Activated CD4-positive, alpha-beta memory T cell treated with anti-CD3 and anti-CD28 coated beads, Interleukin-2, amount 10 ng/mL, durations not matched to agents 7 days and 5 days (primary cell): ENCODE results near the gene GABBR2. TPM values are rescaled to one million over a fixed set of nuclear protein-coding genes. Genes with fewer than 3 reads are reported as not detected.

Source experiments
- CTCF ChIA-PET: fragments of 350-600 bp; sonication (Branson Sonifier 250); formaldehyde crosslinking; loops from one replicate; lab custom pipeline; 2021; ENCODE audit warnings: antibody characterized with exemption, inconsistent platforms; lab: Charles Lee
- POLR2A ChIA-PET: fragments of 350-600 bp; sonication (Branson Sonifier 250); formaldehyde crosslinking; loops from one replicate; lab custom pipeline; 2021; ENCODE audit warnings: antibody characterized with exemption; lab: Charles Lee
- DNase-seq: peaks from one replicate; pipeline ENCODE4 v3.0.0-alpha.2; 2020
- H3K27ac Mint-ChIP-seq: one replicate; pipeline ENCODE4 v1.8.0; 2021; ENCODE audit warnings: mild to moderate bottlenecking, mixed read lengths
- H3K27me3 Mint-ChIP-seq: one replicate; pipeline ENCODE4 v1.8.0; 2021; ENCODE audit warnings: mixed read lengths
- H3K36me3 Mint-ChIP-seq: one replicate; pipeline ENCODE4 v1.8.0; 2021; ENCODE audit warnings: low read depth, mixed read lengths
- H3K4me1 Mint-ChIP-seq: one replicate; pipeline ENCODE4 v1.8.0; 2021; ENCODE audit warnings: mixed read lengths
- H3K4me3 Mint-ChIP-seq: one replicate; pipeline ENCODE4 v1.8.0; 2021; ENCODE audit warnings: mild to moderate bottlenecking, mixed read lengths
- H3K9me3 Mint-ChIP-seq: one replicate; pipeline ENCODE4 v1.8.0; 2021; ENCODE audit warnings: mixed read lengths
- total RNA-seq, 2 experiments: library from RNA; stranded (reverse); gene quantifications; one replicate each; pipeline ENCODE4 v1.2.3, GENCODE V29; 2021

Gene GABBR2
- total RNA-seq, 2 experiments from 2014 or later = not detected

- no peak overlapping the region for H3K4me3 Mint-ChIP-seq
- peaks cover 3% of the 10 kb centered on the region for H3K4me1 Mint-ChIP-seq
- H3K27me3 Mint-ChIP-seq = peaks cover 62% of the 10 kb centered on the region
- DNase-seq = no peak
- no peaks in the 10 kb centered on the region for H3K9me3 Mint-ChIP-seq
- ChIA-PET POLR2A (no interaction called here), CTCF (no interaction called here)
- no peak overlapping the region for H3K27ac Mint-ChIP-seq
- H3K36me3 Mint-ChIP-seq = no peaks in the 10 kb centered on the region
Observed at GRCh38 chr9:98709968-98710965, 1.5 kb upstream of the GABBR2 start.

- Mint-ChIP-seq H3K9me3 (no peaks in the 10 kb centered on the region), H3K4me3 (no peak overlapping the region), H3K27ac (no peak overlapping the region), H3K27me3 (peaks cover 69% of the 10 kb centered on the region), H3K4me1 (peaks cover 3% of the 10 kb centered on the region), H3K36me3 (no peaks in the 10 kb centered on the region)
- ChIA-PET POLR2A (no interaction called here), CTCF (no interaction called here)
- no peak for DNase-seq
Observed at GRCh38 chr9:98708103-98708932, 417 bp downstream of the GABBR2 start.

- no peaks in the 10 kb centered on the region for H3K36me3 Mint-ChIP-seq
- POLR2A ChIA-PET = no interaction called here
- H3K4me1 Mint-ChIP-seq = peaks cover 3% of the 10 kb centered on the region
- H3K9me3 Mint-ChIP-seq = no peaks in the 10 kb centered on the region
- CTCF ChIA-PET = no interaction called here
- H3K4me3 Mint-ChIP-seq = no peak overlapping the region
- no peak overlapping the region for H3K27ac Mint-ChIP-seq
- no peak for DNase-seq
- H3K27me3 Mint-ChIP-seq = peaks cover 69% of the 10 kb centered on the region
Observed at GRCh38 chr9:98707166-98708102, 1.3 kb downstream of the GABBR2 start.

- no peak overlapping the region for H3K27ac Mint-ChIP-seq
- H3K27me3 Mint-ChIP-seq = peaks cover 68% of the 10 kb centered on the region
- H3K36me3 Mint-ChIP-seq = no peaks in the 10 kb centered on the region
- POLR2A ChIA-PET = no interaction called here
- H3K4me3 Mint-ChIP-seq = no peak overlapping the region
- H3K9me3 Mint-ChIP-seq = no peaks in the 10 kb centered on the region
- CTCF ChIA-PET = interaction anchor here (0.6 to 1.3 kb wide), 2 partner anchors 82 to 170 kb away, joined by 3 to 4 read pairs; no protein-coding TSS in a partner anchor
- no peak for DNase-seq
- H3K4me1 Mint-ChIP-seq = peaks cover 3% of the 10 kb centered on the region
Observed at GRCh38 chr9:98706651-98707165, 2.0 kb downstream of the GABBR2 start.

GRCh38 chr9:98702835-98703380 is 5.8 kb downstream of the GABBR2 start:
- Mint-ChIP-seq H3K4me1 (no peaks in the 10 kb centered on the region), H3K4me3 (no peak overlapping the region), H3K27ac (no peak overlapping the region), H3K27me3 (peaks cover 52% of the 10 kb centered on the region), H3K36me3 (no peaks in the 10 kb centered on the region), H3K9me3 (no peaks in the 10 kb centered on the region)
- no peak for DNase-seq
- ChIA-PET CTCF (no interaction called here), POLR2A (no interaction called here)

GRCh38 chr9:98702340-98702739 is 6.4 kb downstream of the GABBR2 start:
- H3K4me3 Mint-ChIP-seq = no peak overlapping the region
- CTCF ChIA-PET = no interaction called here
- POLR2A ChIA-PET = no interaction called here

GRCh38 chr9:98701576-98701975 is 7.2 kb downstream of the GABBR2 start:
- Mint-ChIP-seq H3K9me3 (no peaks in the 10 kb centered on the region), H3K4me3 (no peak overlapping the region), H3K4me1 (no peaks in the 10 kb centered on the region), H3K36me3 (no peaks in the 10 kb centered on the region), H3K27me3 (peaks cover 43% of the 10 kb centered on the region), H3K27ac (no peak overlapping the region)
- DNase-seq = no peak
- ChIA-PET CTCF (no interaction called here), POLR2A (no interaction called here)

More at GRCh38 chr9:98702340-98702739, 6.4 kb downstream of the GABBR2 start:
- H3K36me3 Mint-ChIP-seq = no peaks in the 10 kb centered on the region
- H3K4me1 Mint-ChIP-seq = no peaks in the 10 kb centered on the region
- H3K27ac Mint-ChIP-seq = no peak overlapping the region
- H3K9me3 Mint-ChIP-seq = no peaks in the 10 kb centered on the region
- peaks cover 50% of the 10 kb centered on the region for H3K27me3 Mint-ChIP-seq
- no peak for DNase-seq

- no peaks in the 10 kb centered on the region for H3K36me3 Mint-ChIP-seq
- CTCF ChIA-PET = no interaction called here
- H3K4me1 Mint-ChIP-seq = no peaks in the 10 kb centered on the region
- no peak overlapping the region for H3K4me3 Mint-ChIP-seq
- H3K27me3 Mint-ChIP-seq = peaks cover 35% of the 10 kb centered on the region
- DNase-seq = no peak
- no peak overlapping the region for H3K27ac Mint-ChIP-seq
- POLR2A ChIA-PET = no interaction called here
- H3K9me3 Mint-ChIP-seq = no peaks in the 10 kb centered on the region
Observed at GRCh38 chr9:98700801-98701200, 7.9 kb downstream of the GABBR2 start.

GRCh38 chr9:98698856-98699255 is 9.9 kb downstream of the GABBR2 start:
- H3K27me3 Mint-ChIP-seq = peaks cover 17% of the 10 kb centered on the region
- DNase-seq = no peak
- H3K36me3 Mint-ChIP-seq = no peaks in the 10 kb centered on the region
- H3K4me1 Mint-ChIP-seq = no peaks in the 10 kb centered on the region
- no peak overlapping the region for H3K27ac Mint-ChIP-seq
- ChIA-PET CTCF (no interaction called here), POLR2A (no interaction called here)
- no peak overlapping the region for H3K4me3 Mint-ChIP-seq
- no peaks in the 10 kb centered on the region for H3K9me3 Mint-ChIP-seq

GRCh38 chr9:98694943-98695342 is 13.8 kb downstream of the GABBR2 start:
- Mint-ChIP-seq H3K9me3 (no peaks in the 10 kb centered on the region), H3K4me3 (no peak overlapping the region), H3K27me3 (peaks cover 7% of the 10 kb centered on the region), H3K36me3 (no peaks in the 10 kb centered on the region), H3K27ac (no peak overlapping the region), H3K4me1 (no peaks in the 10 kb centered on the region)
- ChIA-PET POLR2A (no interaction called here), CTCF (no interaction called here)
- DNase-seq = no peak

- Mint-ChIP-seq H3K4me3 (no peak overlapping the region), H3K27ac (no peak overlapping the region), H3K9me3 (no peaks in the 10 kb centered on the region), H3K4me1 (no peaks in the 10 kb centered on the region), H3K27me3 (peaks cover 5% of the 10 kb centered on the region), H3K36me3 (no peaks in the 10 kb centered on the region)
- POLR2A ChIA-PET = no interaction called here
- no peak for DNase-seq
- CTCF ChIA-PET = no interaction called here
Observed at GRCh38 chr9:98692392-98692791, 16.3 kb downstream of the GABBR2 start.

GRCh38 chr9:98691890-98692289 is 16.8 kb downstream of the GABBR2 start:
- Mint-ChIP-seq H3K36me3 (no peaks in the 10 kb centered on the region), H3K4me3 (no peak overlapping the region), H3K4me1 (peaks cover 1% of the 10 kb centered on the region), H3K27me3 (peaks cover 5% of the 10 kb centered on the region), H3K9me3 (no peaks in the 10 kb centered on the region), H3K27ac (no peak overlapping the region)
- DNase-seq = no peak
- ChIA-PET POLR2A (no interaction called here), CTCF (no interaction called here)
